GM23248 (cell line): ENCODE data around the gene HOXA11.

ENCODE experiments used
- EZH2 ChIP-seq: fragments of 200-600 bp; sonication (generic); IDR thresholded peaks from 2 replicates; pipeline ENCODE4 v1.6.1; 2018; ENCODE audit warnings: antibody characterized with exemption, mild to moderate bottlenecking; ENCODE audit not compliant: insufficient read depth, poor library complexity, severe bottlenecking
- EZH2phosphoT487 ChIP-seq: fragments of 200-600 bp; sonication (generic); IDR thresholded peaks from 2 replicates; pipeline ENCODE4 v1.6.1; 2018; ENCODE audit warnings: antibody characterized with exemption, moderate library complexity, mild to moderate bottlenecking, low read depth; ENCODE audit not compliant: insufficient read depth

DNA sequence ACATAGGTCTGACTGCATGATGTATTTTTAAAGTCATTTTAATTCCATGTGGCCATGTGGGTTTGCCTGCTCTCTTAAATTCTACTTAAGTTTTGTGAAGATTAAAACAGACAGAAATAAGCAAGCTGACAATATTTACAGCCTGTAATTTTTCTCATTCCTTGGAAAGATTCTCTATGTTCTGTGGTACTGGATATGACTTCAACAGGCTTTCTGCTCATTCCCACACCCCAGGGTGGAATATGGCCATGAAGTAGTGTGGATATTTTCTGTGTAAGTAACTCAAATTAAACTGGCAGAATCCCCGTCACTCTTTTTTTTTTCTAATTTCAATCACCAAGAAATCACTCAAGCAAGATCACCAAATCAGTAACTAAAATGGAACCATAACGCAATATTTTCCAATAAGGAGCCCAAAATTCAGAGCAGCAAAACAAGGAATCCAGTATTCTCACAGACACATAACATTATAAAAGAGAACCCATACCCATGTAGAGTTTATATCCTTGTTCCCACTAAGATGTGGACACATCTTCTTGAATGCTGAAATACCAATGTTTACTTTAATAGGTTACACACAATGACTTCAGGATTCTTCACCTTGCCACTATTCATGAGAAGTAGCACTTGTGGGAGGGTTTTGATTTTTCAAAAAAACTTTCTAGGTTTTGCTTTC is 47.3 kb downstream of the HOXA11 start:
- TF ChIP-seq EZH2, result no peak
- no peak for TF ChIP-seq EZH2phosphoT487
